Testis (tissue), 2 donors: ENCODE results near the gene PTPRQ.

Source experiments
- POLR2A ChIP-seq: fragments of 450-650 bp; IDR thresholded peaks from one replicate; pipeline ENCODE4 v1.6.1; 2017; ENCODE audit warnings: antibody characterized with exemption, mild to moderate bottlenecking, moderate library complexity
- TF ChIP-seq, protein P1 (sequence below), 3 experiments: fragments of 450-650 bp in 2 of 3; fragments of 200-600 bp in 1 of 3; sonication (generic) in 1 of 3; IDR thresholded peaks; one replicate each; pipeline ENCODE4 v1.5.1; 2016 to 2019; ENCODE audit warnings: antibody characterized with exemption in 3 of 3, mild to moderate bottlenecking in 2 of 3, moderate library complexity in 1 of 3

DNA sequence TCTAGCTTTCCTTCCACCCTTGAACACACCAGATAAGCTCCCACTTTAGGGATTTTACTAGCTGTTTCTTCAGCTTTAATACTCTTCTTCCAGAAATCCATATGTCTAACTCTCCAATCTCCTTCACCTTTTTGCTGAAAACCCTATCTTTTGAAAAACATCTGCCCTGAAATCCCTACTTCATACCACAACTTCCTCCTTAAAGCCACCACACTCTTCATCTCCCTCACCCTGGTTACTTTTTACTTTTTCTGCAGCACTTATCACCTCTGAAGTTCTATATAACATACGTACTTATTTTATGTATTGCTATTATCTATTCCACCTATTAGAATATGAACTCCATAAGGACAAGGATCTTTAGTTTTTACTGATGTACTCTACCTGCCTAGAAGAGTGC lies 28.6 kb upstream of the PTPRQ start:
- TF ChIP-seq POLR2A, result no peak
- TF ChIP-seq, protein P1, sequence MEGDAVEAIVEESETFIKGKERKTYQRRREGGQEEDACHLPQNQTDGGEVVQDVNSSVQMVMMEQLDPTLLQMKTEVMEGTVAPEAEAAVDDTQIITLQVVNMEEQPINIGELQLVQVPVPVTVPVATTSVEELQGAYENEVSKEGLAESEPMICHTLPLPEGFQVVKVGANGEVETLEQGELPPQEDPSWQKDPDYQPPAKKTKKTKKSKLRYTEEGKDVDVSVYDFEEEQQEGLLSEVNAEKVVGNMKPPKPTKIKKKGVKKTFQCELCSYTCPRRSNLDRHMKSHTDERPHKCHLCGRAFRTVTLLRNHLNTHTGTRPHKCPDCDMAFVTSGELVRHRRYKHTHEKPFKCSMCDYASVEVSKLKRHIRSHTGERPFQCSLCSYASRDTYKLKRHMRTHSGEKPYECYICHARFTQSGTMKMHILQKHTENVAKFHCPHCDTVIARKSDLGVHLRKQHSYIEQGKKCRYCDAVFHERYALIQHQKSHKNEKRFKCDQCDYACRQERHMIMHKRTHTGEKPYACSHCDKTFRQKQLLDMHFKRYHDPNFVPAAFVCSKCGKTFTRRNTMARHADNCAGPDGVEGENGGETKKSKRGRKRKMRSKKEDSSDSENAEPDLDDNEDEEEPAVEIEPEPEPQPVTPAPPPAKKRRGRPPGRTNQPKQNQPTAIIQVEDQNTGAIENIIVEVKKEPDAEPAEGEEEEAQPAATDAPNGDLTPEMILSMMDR (IDR thresholded peaks at IDR 0.05), result no peak
